K562 (cell line): ENCODE measurements around the gene HPN. TPM values are rescaled to one million over a fixed set of nuclear protein-coding genes. Genes with fewer than 3 reads are reported as not detected.
"Not testable (repeated sequence)": the region's sequence is repeated elsewhere in the genome, so short reads cannot be mapped to it uniquely, and the experiment has no call there.

ENCODE experiments used
- ATAC-seq: fragments of 200-7000 bp; cut with Tn5 transposase; 3 replicates; pipeline ENCODE4 v1.9.1; 2020; ENCODE audit warnings: moderate library complexity
- BruUV-seq: library from RNA; stranded (reverse); fragments of 400-500 nt; replicated peaks from 2 replicates; lab custom pipeline; 2021; lab: Mats Ljungman, UMichigan
- CTCF ChIA-PET: fragments of 300-600 bp; formaldehyde crosslinking; extraction: SDS; loops from one replicate; lab custom pipeline; 2021; ENCODE audit warnings: low intra/inter-chr PET ratio; lab: Yijun Ruan, JAX
- POLR2A ChIA-PET: fragments of 300-600, 350-650 bp; sonication (Branson Sonifier 250); formaldehyde crosslinking; extraction: SDS; loops from one replicate; lab custom pipeline; 2021; ENCODE audit warnings: antibody characterized with exemption, inconsistent platforms; lab: Yijun Ruan, JAX
- DNase-seq, 4 experiments: peaks; one replicate each; pipeline versions ENCODE4 v3.0.0 to v3.0.0-alpha.2; 2011 to 2018; ENCODE audit warnings: low spot score in 3 of 4, mixed read lengths in 3 of 4; ENCODE audit errors: extremely low read depth in 1 of 4
- FAIRE-seq: peaks from 2 replicates; lab custom pipeline; 2011; peaks lifted over from hg19 to GRCh38; lab: Jason Lieb, UNC
- H2AFZ ChIP-seq: 2 replicates; pipeline ENCODE4 v1.6.0; 2011; ENCODE audit warnings: low read depth, low read length, control low read depth, inconsistent platforms
- H3K27ac ChIP-seq: fragments of 200-600 bp; 3 replicates; pipeline ENCODE4 v1.8.0; 2011; ENCODE audit warnings: low read depth, mild to moderate bottlenecking, control low read depth, inconsistent platforms, low read length, moderate library complexity, mixed read lengths; ENCODE audit errors: extremely low read depth
- H3K27me3 ChIP-seq, 2 experiments: fragments of 300-600 bp in 1 of 2; 2 replicates in 1 of 2; 3 replicates in 1 of 2; pipeline versions ENCODE4 v1.6.0 to v1.8.0; 2011; ENCODE audit warnings: inconsistent platforms in 2 of 2, low read length in 2 of 2, mild to moderate bottlenecking in 1 of 2, mixed read lengths in 1 of 2, moderate library complexity in 1 of 2; ENCODE audit not compliant: control insufficient read depth in 2 of 2, insufficient read depth in 2 of 2
- H3K36me3 ChIP-seq: fragments of 300-600 bp; 3 replicates; pipeline ENCODE4 v1.8.0; 2011; ENCODE audit warnings: mild to moderate bottlenecking, low read length, inconsistent platforms; ENCODE audit not compliant: control insufficient read depth, insufficient read depth
- H3K4me1 ChIP-seq, 2 experiments: fragments of 200-600 bp in 1 of 2; replicated peaks in 1 of 2; 2 replicates in 1 of 2; 3 replicates in 1 of 2; pipeline versions ENCODE4 v1.5.1 to v1.8.0; 2011; ENCODE audit warnings: inconsistent platforms in 2 of 2, low read length in 2 of 2, mild to moderate bottlenecking in 1 of 2, mixed read lengths in 1 of 2, moderate library complexity in 1 of 2; ENCODE audit not compliant: control insufficient read depth in 2 of 2, insufficient read depth in 2 of 2
- H3K4me2 ChIP-seq: 2 replicates; pipeline ENCODE4 v1.6.1; 2011; ENCODE audit warnings: low read length, control low read depth, inconsistent platforms, mixed read lengths; ENCODE audit not compliant: insufficient read depth
- H3K4me3 ChIP-seq: fragments of 200-600 bp; sonication (generic), shearing (Covaris generic); 2 replicates; pipeline ENCODE4 v1.5.1; 2016; ENCODE audit warnings: control low read depth, inconsistent platforms
- H3K79me2 ChIP-seq: fragments of 200-600 bp; 3 replicates; pipeline ENCODE4 v1.8.0; 2011; ENCODE audit warnings: low read length, inconsistent platforms; ENCODE audit not compliant: control insufficient read depth, insufficient read depth
- H3K9ac ChIP-seq, 2 experiments: 2 replicates each; pipeline versions ENCODE4 v1.6.0 to v1.6.1; 2011; ENCODE audit warnings: low read depth in 2 of 2, low read length in 2 of 2, control low read depth in 1 of 2, inconsistent platforms in 1 of 2, mild to moderate bottlenecking in 1 of 2, mixed read lengths in 1 of 2; ENCODE audit not compliant: insufficient read depth in 1 of 2
- H3K9me1 ChIP-seq: one replicate; pipeline ENCODE4 v1.6.0; 2011; ENCODE audit warnings: inconsistent platforms, mild to moderate bottlenecking, low read length, moderate library complexity; ENCODE audit not compliant: control insufficient read depth, insufficient read depth
- H3K9me3 ChIP-seq: replicated peaks from 2 replicates; pipeline ENCODE4 v1.5.1; 2011; ENCODE audit warnings: low read depth, low read length, inconsistent platforms; ENCODE audit not compliant: control insufficient read depth, insufficient read depth
- H4K20me1 ChIP-seq: replicated peaks from 2 replicates; pipeline ENCODE4 v1.6.1; 2011; ENCODE audit warnings: low read length, inconsistent platforms, mixed read lengths; ENCODE audit not compliant: control insufficient read depth, insufficient read depth
- BCOR ChIP-seq: fragments of 450-650 bp; IDR thresholded peaks from 2 replicates; pipeline ENCODE4 v1.6.1; 2016
- BRD4 ChIP-seq: fragments of 200-600 bp; sonication (generic); IDR thresholded peaks from 2 replicates; pipeline ENCODE4 v1.6.1; 2017; ENCODE audit warnings: inconsistent platforms
- ESRRA ChIP-seq: fragments of 450-650 bp; IDR thresholded peaks from 2 replicates; pipeline ENCODE4 v1.6.1; 2014; ENCODE audit warnings: low read depth, mild to moderate bottlenecking, moderate library complexity, borderline replicate concordance
- MTF1 ChIP-seq: fragments of 250-450 bp; sonication (Bioruptor Pico); IDR thresholded peaks from 2 replicates; pipeline ENCODE4 v1.9.0; 2021; ENCODE audit warnings: moderate library complexity, mild to moderate bottlenecking, inconsistent platforms, borderline replicate concordance
- PCBP1 ChIP-seq: fragments of 200-400 bp; formaldehyde crosslinking; IDR thresholded peaks from 2 replicates; pipeline ENCODE4 v1.6.1; 2018; ENCODE audit warnings: mild to moderate bottlenecking, low read depth, low read length; ENCODE audit not compliant: poor library complexity, severe bottlenecking
- THRA ChIP-seq: fragments of 450-650 bp; IDR thresholded peaks from 2 replicates; pipeline ENCODE4 v1.6.1; 2017; ENCODE audit warnings: mild to moderate bottlenecking, moderate library complexity
- ZNF121 ChIP-seq: sonication (generic); formaldehyde crosslinking; conservative IDR thresholded peaks from 2 replicates; pipeline ENCODE4 v1.8.0; 2022; ENCODE audit warnings: missing genetic modification reagents
- ZNF384 ChIP-seq: IDR thresholded peaks from 2 replicates; pipeline ENCODE4 v1.6.1; 2012; ENCODE audit warnings: low read depth, low read length, improper control_type of control experiment
- ZNF512 ChIP-seq: IDR thresholded peaks from 2 replicates; pipeline ENCODE4 v1.6.1; 2016; ENCODE audit warnings: missing genetic modification characterization, missing compliant biosample characterization
- WGBS: fragments of 100-300 bp; shearing (Covaris generic); methylation state at CpG from one replicate; pipeline ENCODE4 v1.1.6; 2016; ENCODE audit warnings: low coverage, mixed read lengths; ENCODE audit not compliant: insufficient coverage; ENCODE audit errors: missing lambda C conversion rate; 5-methylcytosine and 5-hydroxymethylcytosine counted together
- in situ Hi-C: fragments of 300-500 bp; cut with MboI; formaldehyde crosslinking; loops from 4 replicates; pipeline ENCODE4 v1.15.0; 2018; ENCODE audit warnings: inconsistent platforms, mixed read lengths
- intact Hi-C: fragments of 100-400 bp; cut with micrococcal nuclease; formaldehyde crosslinking; loops from 2 replicates; pipeline ENCODE4 v1.14.2; 2022
- polyA plus RNA-seq, 8 experiments: library from polyadenylated mRNA; depleted of rRNA in 4 of 8; stranded (reverse) in 5 of 8; unstranded in 3 of 8; fragments of >200 nt; fragmentation: Nextera tagmentation in 2 of 8; fragmentation: Illumina TruSeq in 1 of 8; extraction: Ambion mirVana in 2 of 8; extraction: Trizol in 1 of 8; gene quantifications; 2 replicates each; pipeline versions ENCODE4 v1.2.1 to v1.2.3, GENCODE V29; 2011 to 2014; ENCODE audit warnings: inconsistent platforms in 1 of 8, missing spikeins in 1 of 8
- total RNA-seq, 7 experiments: library from RNA; depleted of rRNA in 6 of 7; stranded (reverse); fragments of >200 nt in 6 of 7; fragmentation: Illumina TruSeq in 2 of 7; extraction: Trizol in 2 of 7; gene quantifications; 2 replicates each; pipeline versions ENCODE4 v1.2.1 to v1.2.3, GENCODE V29; 2011 to 2021; ENCODE audit warnings: low replicate concordance in 1 of 7
- TF ChIP-seq, protein P1 (sequence below): fragments of 250-450 bp; sonication (Bioruptor Pico); IDR thresholded peaks from 2 replicates; pipeline ENCODE4 v1.8.0; 2021; ENCODE audit warnings: moderate library complexity, mild to moderate bottlenecking, inconsistent platforms

Gene HPN
- total and polyA plus RNA-seq, 9 of the 15 experiments (the other 6 are each of a cell fraction or from before 2014, with no cell fraction given): 0.10 to 0.20 TPM; not detected in 7

GRCh38 chr19:35029275-35029736 lies 12.2 kb upstream of the HPN start:
- peaks cover 2 to 17% of the 10 kb centered on the region in 2 experiments; a peak in 1 of 5 replicates for H3K27me3 ChIP-seq
- CTCF ChIA-PET, ATAC-seq, H2AFZ ChIP-seq: not testable (repeated sequence)
- peak; percentile 81 for TF ChIP-seq ZNF121 (CRISPR knock-in tag)
- 0 out of 2 replicates have a peak, but pooled peaks have one; percentile 7 for TF ChIP-seq ZNF384
- TF ChIP-seq BCOR: peak; percentile 37; the same call in 1 of the 2 replicates
- TF ChIP-seq, all 486 proteins: peak for 3; not testable (repeated sequence) for 483
- H4K20me1 ChIP-seq, H3K9ac ChIP-seq, H3K79me2 ChIP-seq, DNase-seq, BruUV-seq, intact Hi-C loops, POLR2A ChIA-PET, in situ Hi-C loops, H3K9me3 ChIP-seq, H3K9me1 ChIP-seq, FAIRE-seq, H3K4me2 ChIP-seq, H3K27ac ChIP-seq, H3K4me3 ChIP-seq: not testable (repeated sequence)
- Histone ChIP-seq H3K36me3 (peaks cover 38% of the 10 kb centered on the region), H3K4me1 (peaks cover 0 to 25% of the 10 kb centered on the region in 2 experiments; a peak in 4 of 5 replicates)
- whole genome bisulfite sequencing: 80% methylated on average over 7 of the region's 11 CpGs

DNA sequence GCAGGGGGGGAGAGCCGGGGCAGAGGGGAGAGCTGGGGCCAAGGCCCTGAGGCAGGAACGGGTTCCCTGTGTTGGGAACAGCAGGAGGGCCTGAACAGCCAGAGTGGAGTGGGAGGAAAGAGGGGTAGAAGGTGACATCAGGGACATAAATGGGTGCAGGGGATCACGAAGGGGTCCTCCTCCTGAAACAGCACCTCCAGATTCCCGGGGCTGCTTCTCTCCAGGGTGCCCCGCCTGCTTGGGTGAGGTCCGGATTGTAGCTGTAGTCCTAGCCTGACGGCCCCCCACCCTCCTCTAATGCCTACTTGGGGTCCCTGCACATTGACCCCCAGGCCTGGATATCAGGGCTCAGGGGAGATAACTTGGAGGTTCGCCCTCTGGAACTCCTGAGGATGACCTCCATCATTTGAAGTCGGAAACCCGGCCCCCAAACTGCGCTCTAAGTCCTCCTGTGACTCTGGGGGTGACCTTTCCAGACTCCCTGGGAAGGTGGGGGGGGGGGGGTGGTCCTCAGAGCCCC lies 11.7 kb upstream of the HPN start:
- intact Hi-C loops: no loop called here
- 21% methylated on average over 9 of the region's 11 CpGs for WGBS
- TF ChIP-seq PCBP1 (no peak), MTF1 (CRISPR knock-in tag) (no peak), ZNF512 (tag) (no peak), ESRRA (0 out of 2 replicates have a peak, but pooled peaks have one; percentile 51), THRA (no peak), BRD4 (no peak)
- TF ChIP-seq, protein P1, sequence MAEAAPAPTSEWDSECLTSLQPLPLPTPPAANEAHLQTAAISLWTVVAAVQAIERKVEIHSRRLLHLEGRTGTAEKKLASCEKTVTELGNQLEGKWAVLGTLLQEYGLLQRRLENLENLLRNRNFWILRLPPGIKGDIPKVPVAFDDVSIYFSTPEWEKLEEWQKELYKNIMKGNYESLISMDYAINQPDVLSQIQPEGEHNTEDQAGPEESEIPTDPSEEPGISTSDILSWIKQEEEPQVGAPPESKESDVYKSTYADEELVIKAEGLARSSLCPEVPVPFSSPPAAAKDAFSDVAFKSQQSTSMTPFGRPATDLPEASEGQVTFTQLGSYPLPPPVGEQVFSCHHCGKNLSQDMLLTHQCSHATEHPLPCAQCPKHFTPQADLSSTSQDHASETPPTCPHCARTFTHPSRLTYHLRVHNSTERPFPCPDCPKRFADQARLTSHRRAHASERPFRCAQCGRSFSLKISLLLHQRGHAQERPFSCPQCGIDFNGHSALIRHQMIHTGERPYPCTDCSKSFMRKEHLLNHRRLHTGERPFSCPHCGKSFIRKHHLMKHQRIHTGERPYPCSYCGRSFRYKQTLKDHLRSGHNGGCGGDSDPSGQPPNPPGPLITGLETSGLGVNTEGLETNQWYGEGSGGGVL (CRISPR knock-in tag): no peak

More for the DNA sequence above, 11.7 kb upstream of the HPN start:
- Histone ChIP-seq H3K27ac (no peak overlapping the region), H3K4me2 (peak overlapping the region; percentile 70), H4K20me1 (0 out of 2 replicates have a peak, but pooled peaks cover 3% of the 10 kb centered on the region), H3K9me1 (no peaks in the 10 kb centered on the region), H3K4me1 (peaks cover 0 to 25% of the 10 kb centered on the region in 2 experiments; a peak in 4 of 5 replicates), H3K4me3 (peak overlapping the region; percentile 54), H3K36me3 (peaks cover 33% of the 10 kb centered on the region), H3K9me3 (no peaks in the 10 kb centered on the region), H3K27me3 (peaks cover 2 to 17% of the 10 kb centered on the region in 2 experiments; a peak in 1 of 5 replicates), H2AFZ (0 out of 2 replicates have a peak overlapping the region, but pooled peaks have one; percentile 47), H3K9ac (peak overlapping the region; percentile 12 to 79; a peak in 3 of 4 replicates), H3K79me2 (no peaks in the 10 kb centered on the region)
- in situ Hi-C loops: no loop called here
- CTCF ChIA-PET: no interaction called here
- DNase-seq (peak in 3 of 4 experiments; percentile 37 to 43 (median 41)), FAIRE-seq (peak; percentile 6), ATAC-seq (peak; percentile 33)
- POLR2A ChIA-PET: no interaction called here
- BruUV-seq: no TSS peak
